Common myeloid progenitor, CD34-positive (primary cell): Measurements from ENCODE around the gene TPK1.

Source experiments
- CTCF ChIA-PET: fragments of 350-600 bp; sonication (Branson Sonifier 250); formaldehyde crosslinking; loops from one replicate; lab custom pipeline; 2021; ENCODE audit warnings: antibody characterized with exemption; lab: Charles Lee
- POLR2A ChIA-PET: fragments of 350-600 bp; sonication (Branson Sonifier 250); formaldehyde crosslinking; loops from one replicate; lab custom pipeline; 2021; ENCODE audit warnings: antibody characterized with exemption; lab: Charles Lee
- DNase-seq, 3 donors: peaks; one replicate each; pipeline versions ENCODE4 v3.0.0 to v3.0.0-alpha.2; 2013
- H3K27ac ChIP-seq, 2 experiments: 1 replicate in 1 of 2; 2 replicates in 1 of 2; pipeline ENCODE4 v1.7.0; 2013; ENCODE audit warnings: inconsistent platforms in 2 of 2, low read length in 2 of 2, mild to moderate bottlenecking in 2 of 2, low read depth in 1 of 2, moderate library complexity in 1 of 2; ENCODE audit not compliant: severe bottlenecking in 2 of 2, insufficient read depth in 1 of 2, poor library complexity in 1 of 2
- H3K27me3 ChIP-seq, 5 experiments: replicated peaks in 2 of 5; 1 replicate in 3 of 5; 2 replicates in 2 of 5; pipeline versions ENCODE4 v1.6.1 to v1.7.0; 2013; ENCODE audit warnings: low read length in 4 of 5, mild to moderate bottlenecking in 2 of 5, moderate library complexity in 2 of 5, inconsistent platforms in 1 of 5; ENCODE audit not compliant: insufficient read depth in 5 of 5, control insufficient read depth in 4 of 5
- H3K36me3 ChIP-seq, 4 experiments: 1 replicate in 2 of 4; 2 replicates in 2 of 4; pipeline versions ENCODE4 v1.6.1 to v1.7.0; 2013; ENCODE audit warnings: low read length in 3 of 4, control low read depth in 1 of 4, mild to moderate bottlenecking in 1 of 4; ENCODE audit not compliant: control insufficient read depth in 4 of 4, insufficient read depth in 4 of 4
- H3K4me1 ChIP-seq, 4 experiments: 1 replicate in 3 of 4; 2 replicates in 1 of 4; pipeline versions ENCODE4 v1.6.1 to v1.7.1; 2013; ENCODE audit warnings: low read length in 3 of 4, mild to moderate bottlenecking in 3 of 4, control low read depth in 1 of 4, inconsistent platforms in 1 of 4, moderate library complexity in 1 of 4; ENCODE audit not compliant: control insufficient read depth in 4 of 4, insufficient read depth in 4 of 4; ENCODE audit errors: control extremely low read depth in 1 of 4
- H3K4me3 ChIP-seq, 7 experiments: 1 replicate in 4 of 7; 2 replicates in 3 of 7; pipeline versions ENCODE4 v1.5.1 to v1.7.0; 2013; ENCODE audit warnings: mild to moderate bottlenecking in 7 of 7, low read length in 6 of 7, moderate library complexity in 6 of 7, inconsistent platforms in 2 of 7, low read depth in 2 of 7, control low read depth in 1 of 7; ENCODE audit not compliant: insufficient read depth in 4 of 7, control insufficient read depth in 1 of 7; ENCODE audit errors: extremely low read depth in 1 of 7
- H3K9me3 ChIP-seq, 5 experiments: 1 replicate in 4 of 5; 2 replicates in 1 of 5; pipeline versions ENCODE4 v1.6.1 to v1.7.1; 2013; ENCODE audit warnings: low read length in 4 of 5, mild to moderate bottlenecking in 2 of 5, inconsistent platforms in 1 of 5, low read depth in 1 of 5, moderate library complexity in 1 of 5; ENCODE audit not compliant: control insufficient read depth in 4 of 5, insufficient read depth in 2 of 5; ENCODE audit errors: control extremely low read depth in 1 of 5
- WGBS: methylation state at CpG from one replicate; pipeline ENCODE4 v1.1.5; 2013; ENCODE audit not compliant: insufficient coverage; 5-methylcytosine and 5-hydroxymethylcytosine counted together

TPK1 gene

DNA sequence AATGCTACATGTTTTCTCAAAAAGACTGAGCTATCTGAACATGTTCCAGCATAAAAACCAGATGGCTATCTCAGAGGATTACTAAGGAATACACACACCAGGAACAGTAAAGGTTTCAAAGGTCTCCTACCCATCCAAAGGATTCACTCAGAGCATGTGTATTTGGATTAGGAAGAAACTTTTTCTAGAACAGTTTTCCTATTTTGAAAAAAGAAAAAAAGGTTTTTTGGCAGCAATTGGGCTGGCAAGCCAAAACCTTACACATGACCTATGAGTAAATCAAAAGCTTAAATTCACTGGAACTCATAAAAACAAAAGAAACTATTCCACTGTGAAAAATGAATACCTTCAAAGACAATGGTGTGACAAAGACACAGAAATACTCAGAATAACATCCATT, 9.6 kb downstream of the TPK1 start:
- H3K27ac ChIP-seq: no peak overlapping the region
- H3K4me3 ChIP-seq: no peak overlapping the region
- no peak for DNase-seq
- no peaks in the 10 kb centered on the region for H3K27me3 ChIP-seq
- no peaks in the 10 kb centered on the region for H3K4me1 ChIP-seq
- ChIA-PET CTCF (interaction anchor here (0.9 to 1.0 kb wide), 2 partner anchors 9 to 14 kb away, joined by 3 read pairs; partner anchors contain the start of gene TPK1), POLR2A (no interaction called here)
- peaks cover 0 to 2% (median 0%) of the 10 kb centered on the region in 4 experiments for H3K36me3 ChIP-seq
- peaks cover 0 to 2% (median 0%) of the 10 kb centered on the region in 5 experiments for H3K9me3 ChIP-seq

DNA sequence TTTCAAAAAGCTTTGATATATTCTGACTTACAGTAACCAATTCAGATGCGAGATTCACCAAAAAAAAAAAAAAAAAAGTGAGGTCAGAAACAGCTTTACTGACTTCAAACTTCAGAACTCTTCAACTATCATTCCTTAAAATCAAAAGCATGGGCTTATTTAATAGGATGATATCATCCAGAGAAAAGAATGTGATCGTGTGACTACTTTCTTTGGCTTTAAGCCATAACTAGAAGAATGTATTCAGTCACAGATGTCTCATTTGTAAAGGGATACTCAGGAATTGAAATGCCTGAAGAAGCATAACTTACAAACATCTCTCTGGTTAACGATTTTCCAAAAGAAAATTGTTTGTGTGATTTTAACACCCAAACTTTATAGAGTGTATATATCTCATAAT, 11.5 kb downstream of the TPK1 start:
- no peaks in the 10 kb centered on the region for H3K36me3 ChIP-seq
- DNase-seq: no peak

GRCh38 chr7:144822223-144822622, 13.6 kb downstream of the TPK1 start:
- POLR2A ChIA-PET: no interaction called here
- DNase-seq: no peak
- CTCF ChIA-PET: interaction anchor here (0.6 kb wide), 1 partner anchor 84 kb away, joined by 3 read pairs; no protein-coding TSS in a partner anchor
- no peaks in the 10 kb centered on the region for H3K27me3 ChIP-seq
- no peak overlapping the region for H3K27ac ChIP-seq
- WGBS: 100% methylated on average over 3 of the region's 3 CpGs
- H3K9me3 ChIP-seq: no peaks in the 10 kb centered on the region
- H3K4me1 ChIP-seq: peaks cover 0 to 14% (median 8%) of the 10 kb centered on the region in 4 experiments
- no peaks in the 10 kb centered on the region for H3K36me3 ChIP-seq
- H3K4me3 ChIP-seq: no peak overlapping the region

More for the DNA sequence above, 11.5 kb downstream of the TPK1 start:
- Histone ChIP-seq H3K27ac (no peak overlapping the region), H3K4me3 (no peak overlapping the region), H3K27me3 (no peaks in the 10 kb centered on the region), H3K9me3 (no peaks in the 10 kb centered on the region), H3K4me1 (no peaks in the 10 kb centered on the region)
- no CpG with 5 or more reads among the region's 3 CpGs for WGBS
- POLR2A ChIA-PET: no interaction called here
- CTCF ChIA-PET: interaction anchor here (1.0 kb wide), 1 partner anchor 37 kb away, joined by 4 read pairs; no protein-coding TSS in a partner anchor

DNA sequence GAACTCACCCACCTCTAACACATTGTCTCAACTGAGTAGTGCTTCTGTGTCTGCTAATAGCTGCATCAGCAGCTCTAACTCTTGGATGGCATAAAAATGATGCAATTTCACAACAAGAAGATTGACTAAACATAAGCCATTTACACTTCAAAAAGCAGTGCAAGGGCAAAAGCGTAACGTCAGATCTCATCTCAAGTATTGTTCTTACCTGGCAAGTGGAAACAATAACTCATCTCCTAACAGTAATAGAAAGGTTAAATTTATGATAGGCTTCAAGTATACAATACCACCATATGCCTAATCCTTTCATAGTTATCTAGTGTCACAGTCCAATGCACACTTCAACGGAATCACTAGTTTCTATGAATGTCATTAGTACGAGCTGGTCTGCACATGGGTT, 14.8 kb downstream of the TPK1 start:
- no peaks in the 10 kb centered on the region for H3K27me3 ChIP-seq
- ChIA-PET CTCF (interaction anchor here (1.1 kb wide), 1 partner anchor 9 kb away, joined by 3 read pairs; no protein-coding TSS in a partner anchor), POLR2A (no interaction called here)
- no peak for DNase-seq
- H3K4me1 ChIP-seq: peaks cover 0 to 14% (median 8%) of the 10 kb centered on the region in 4 experiments
- 100% methylated on average over 2 of the region's 4 CpGs for WGBS
- no peak overlapping the region for H3K4me3 ChIP-seq
- H3K27ac ChIP-seq: no peak overlapping the region
- no peaks in the 10 kb centered on the region for H3K36me3 ChIP-seq
- no peaks in the 10 kb centered on the region for H3K9me3 ChIP-seq

- no peak for DNase-seq
- POLR2A ChIA-PET: no interaction called here
- Histone ChIP-seq H3K4me1 (peaks cover 0 to 14% (median 8%) of the 10 kb centered on the region in 4 experiments), H3K36me3 (no peaks in the 10 kb centered on the region), H3K27me3 (no peaks in the 10 kb centered on the region), H3K27ac (no peak overlapping the region), H3K4me3 (no peak overlapping the region), H3K9me3 (no peaks in the 10 kb centered on the region)
- CTCF ChIA-PET: interaction anchor here (1.1 kb wide), 1 partner anchor 10 kb away, joined by 3 read pairs; no protein-coding TSS in a partner anchor
Observed at GRCh38 chr7:144820552-144820951, 15.3 kb downstream of the TPK1 start.

DNA sequence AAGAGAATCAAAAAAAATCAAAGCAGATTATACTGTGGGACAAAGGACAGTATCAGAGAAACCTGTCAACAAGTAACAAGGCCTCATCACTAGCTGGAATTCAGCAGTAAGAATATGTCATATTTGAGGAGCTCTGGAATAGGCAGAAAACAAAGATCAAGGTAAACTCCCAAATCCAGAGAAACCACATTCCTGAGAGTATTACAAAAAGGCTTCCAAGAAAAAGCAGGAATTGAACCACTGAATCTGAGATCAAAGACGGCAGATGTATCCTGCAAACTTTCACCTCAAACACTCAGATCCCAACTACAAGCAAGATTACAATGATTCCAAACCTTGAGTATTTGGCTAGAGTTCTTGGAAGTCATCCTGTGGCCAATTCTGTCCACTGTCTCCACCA, 16.3 kb downstream of the TPK1 start:
- no peaks in the 10 kb centered on the region for H3K9me3 ChIP-seq
- no peaks in the 10 kb centered on the region for H3K27me3 ChIP-seq
- no peak for DNase-seq
- peaks cover 0 to 14% (median 8%) of the 10 kb centered on the region in 4 experiments for H3K4me1 ChIP-seq
- H3K36me3 ChIP-seq: no peaks in the 10 kb centered on the region
- no peak overlapping the region for H3K4me3 ChIP-seq
- 100% methylated on average over 1 of the region's 1 CpG for WGBS
- ChIA-PET POLR2A (interaction anchor here (1.5 to 2.5 kb wide), 2 partner anchors 16 to 17 kb away, joined by 3 to 9 read pairs; partner anchors contain the start of gene TPK1), CTCF (no interaction called here)
- no peak overlapping the region for H3K27ac ChIP-seq

DNA sequence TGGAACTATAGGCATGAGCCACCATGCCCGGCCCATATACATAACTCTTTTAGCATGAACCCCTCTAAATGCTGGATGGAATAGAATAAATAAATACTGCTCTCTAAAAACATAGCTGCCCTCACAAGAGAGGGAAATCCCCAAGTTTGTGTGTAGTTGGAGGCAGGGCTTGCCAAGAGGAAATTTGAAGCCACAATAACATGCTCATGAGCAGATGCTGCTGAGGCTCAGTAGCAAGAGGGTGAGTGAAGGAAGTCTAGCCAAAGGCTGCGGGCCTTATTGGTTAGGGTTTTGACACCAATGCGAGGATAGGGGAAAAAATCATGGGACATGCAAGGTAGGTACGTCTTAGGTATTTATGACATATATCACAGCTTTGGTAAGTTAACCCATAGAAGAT, 17.3 kb downstream of the TPK1 start:
- Histone ChIP-seq H3K27ac (no peak overlapping the region), H3K4me3 (no peak overlapping the region), H3K36me3 (no peaks in the 10 kb centered on the region), H3K9me3 (no peaks in the 10 kb centered on the region), H3K4me1 (peaks cover 0 to 14% (median 8%) of the 10 kb centered on the region in 4 experiments), H3K27me3 (no peaks in the 10 kb centered on the region)
- 10% methylated on average over 2 of the region's 4 CpGs for WGBS
- ChIA-PET POLR2A (interaction anchor here (1.5 to 2.5 kb wide), 2 partner anchors 17 to 18 kb away, joined by 3 to 9 read pairs; partner anchors contain the start of gene TPK1), CTCF (interaction anchor here (0.7 to 2.2 kb wide), 7 partner anchors 11 to 219 kb away, joined by 3 to 8 read pairs (median 3); no protein-coding TSS in a partner anchor)
- DNase-seq: peak; percentile 54 to 92 (median 89)
